Thyroid gland (tissue), 4 donors: ENCODE measurements around the gene GALNT15.

Experiments
- POLR2A ChIP-seq, 2 donors: fragments of 450-650 bp; IDR thresholded peaks; one replicate each; pipeline ENCODE4 v1.6.1; 2017; ENCODE audit warnings: antibody characterized with exemption in 2 of 2, mild to moderate bottlenecking in 2 of 2, moderate library complexity in 1 of 2
- TF ChIP-seq, protein P1 (sequence below), 6 experiments: fragments of 200-600 bp in 3 of 6; fragments of 450-650 bp in 3 of 6; sonication (generic) in 3 of 6; IDR thresholded peaks; one replicate each; pipeline ENCODE4 v1.5.1; 2016 to 2019; ENCODE audit warnings: antibody characterized with exemption in 6 of 6, mild to moderate bottlenecking in 2 of 6, inconsistent platforms in 1 of 6, moderate library complexity in 1 of 6

DNA sequence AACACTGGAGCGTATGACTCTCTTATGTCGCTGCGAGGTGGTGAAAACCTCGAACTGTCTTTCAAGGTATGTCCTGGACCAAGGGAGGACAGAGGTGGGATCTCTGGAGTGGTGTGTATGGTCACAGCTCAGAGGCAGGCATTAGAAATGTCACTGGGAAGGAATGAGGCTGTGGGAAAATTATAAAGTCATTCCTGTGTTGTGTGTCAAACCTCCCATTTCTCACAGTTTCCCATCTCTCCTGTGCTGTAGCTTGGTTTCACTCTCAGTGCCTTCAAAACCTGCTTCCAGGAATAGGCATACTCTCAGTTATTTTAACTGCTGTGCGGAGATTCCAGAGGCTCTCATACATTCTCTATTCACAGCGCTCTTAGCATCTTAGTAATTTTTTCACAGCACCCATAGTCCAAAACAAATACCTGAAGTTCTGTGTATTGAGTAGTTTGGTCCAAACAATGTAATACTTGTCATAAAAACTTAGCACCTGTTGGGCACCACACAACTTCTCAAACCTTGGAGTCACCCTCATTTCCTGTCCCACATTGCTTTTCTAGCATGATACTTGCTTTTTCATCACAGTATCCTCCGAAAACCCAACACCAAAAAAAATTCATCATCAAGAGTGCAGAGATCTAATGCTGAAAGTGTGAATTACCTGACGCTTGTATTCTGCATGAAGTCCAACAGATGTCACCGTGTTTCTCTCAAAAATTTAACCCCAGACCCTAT, 36.9 kb downstream of the GALNT15 start:
- TF ChIP-seq, protein P1, sequence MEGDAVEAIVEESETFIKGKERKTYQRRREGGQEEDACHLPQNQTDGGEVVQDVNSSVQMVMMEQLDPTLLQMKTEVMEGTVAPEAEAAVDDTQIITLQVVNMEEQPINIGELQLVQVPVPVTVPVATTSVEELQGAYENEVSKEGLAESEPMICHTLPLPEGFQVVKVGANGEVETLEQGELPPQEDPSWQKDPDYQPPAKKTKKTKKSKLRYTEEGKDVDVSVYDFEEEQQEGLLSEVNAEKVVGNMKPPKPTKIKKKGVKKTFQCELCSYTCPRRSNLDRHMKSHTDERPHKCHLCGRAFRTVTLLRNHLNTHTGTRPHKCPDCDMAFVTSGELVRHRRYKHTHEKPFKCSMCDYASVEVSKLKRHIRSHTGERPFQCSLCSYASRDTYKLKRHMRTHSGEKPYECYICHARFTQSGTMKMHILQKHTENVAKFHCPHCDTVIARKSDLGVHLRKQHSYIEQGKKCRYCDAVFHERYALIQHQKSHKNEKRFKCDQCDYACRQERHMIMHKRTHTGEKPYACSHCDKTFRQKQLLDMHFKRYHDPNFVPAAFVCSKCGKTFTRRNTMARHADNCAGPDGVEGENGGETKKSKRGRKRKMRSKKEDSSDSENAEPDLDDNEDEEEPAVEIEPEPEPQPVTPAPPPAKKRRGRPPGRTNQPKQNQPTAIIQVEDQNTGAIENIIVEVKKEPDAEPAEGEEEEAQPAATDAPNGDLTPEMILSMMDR (IDR thresholded peaks at IDR 0.05) = no peak
- no peak for TF ChIP-seq POLR2A (IDR thresholded peaks at IDR 0.05)
